Suprapubic skin (tissue), 4 donors: ENCODE results near the gene LONP2.

Experiments used
- CTCF ChIP-seq, 2 donors: fragments of 200-600 bp in 1 of 2; fragments of 450-650 bp in 1 of 2; sonication (generic) in 1 of 2; IDR thresholded peaks; one replicate each; pipeline ENCODE4 v1.5.1; 2016 to 2019; ENCODE audit warnings: antibody characterized with exemption in 2 of 2, mild to moderate bottlenecking in 1 of 2, moderate library complexity in 1 of 2
- EP300 ChIP-seq: sonication (generic); formaldehyde crosslinking; IDR thresholded peaks from one replicate; pipeline ENCODE4 v1.6.1; 2017; ENCODE audit warnings: antibody characterized with exemption
- POLR2A ChIP-seq, 2 donors: fragments of 450-650 bp; IDR thresholded peaks; one replicate each; pipeline ENCODE4 v1.6.1; 2017; ENCODE audit warnings: antibody characterized with exemption in 2 of 2, mild to moderate bottlenecking in 2 of 2, moderate library complexity in 2 of 2
- POLR2AphosphoS5 ChIP-seq, 3 donors: sonication (generic); formaldehyde crosslinking; IDR thresholded peaks; one replicate each; pipeline ENCODE4 v1.6.1; 2017; ENCODE audit warnings: antibody characterized with exemption in 3 of 3

- TF ChIP-seq CTCF (IDR thresholded peaks at IDR 0.05) (no peak), EP300 (no peak), POLR2AphosphoS5 (IDR thresholded peaks at IDR 0.05) (no peak), POLR2A (IDR thresholded peaks at IDR 0.05) (no peak)
These were observed 50.6 kb downstream of the LONP2 start for GRCh38 chr16:48294724-48295123.
